ENCODE results near the gene HSPG2. TPM values are rescaled to one million over a fixed set of nuclear protein-coding genes. Genes with fewer than 3 reads are reported as not detected.

Gene HSPG2
- total RNA-seq, 1 donor from 2014 or later: 28.7 TPM

DNA sequence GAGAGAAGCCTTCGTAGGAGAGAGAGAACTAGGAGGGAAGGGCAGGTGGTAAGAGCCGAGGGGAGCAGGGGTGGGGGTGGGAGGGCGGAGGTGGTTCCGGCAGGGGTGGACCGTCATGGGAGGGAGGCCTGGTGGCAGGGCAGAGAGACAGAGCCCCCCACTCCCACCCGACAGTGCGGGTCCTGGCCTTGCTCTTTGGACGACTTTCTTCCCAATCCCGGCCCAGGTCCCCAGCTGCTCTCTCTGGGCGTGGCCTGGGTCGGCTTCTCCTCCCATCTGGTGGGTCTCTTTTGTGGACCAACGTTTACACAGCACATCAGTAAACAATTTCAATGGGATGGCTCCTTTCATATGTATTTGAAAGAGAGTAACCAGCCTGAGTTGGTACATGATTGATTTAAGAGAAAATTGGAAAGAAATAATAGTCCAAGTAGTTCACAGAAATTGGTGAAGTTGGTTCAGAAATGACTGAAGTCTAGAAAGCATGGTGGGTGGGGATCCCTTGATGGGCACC is 68.1 kb downstream of the HSPG2 start:
- FAIRE-seq (no peak), DNase-seq (ENCODE audit: low read depth) (no peak)
- H3K4me3 ChIP-seq (ENCODE audit: low read depth, low read length): no peak overlapping the region
- peaks cover 47% of the 10 kb centered on the region for H3K36me3 ChIP-seq (ENCODE audit: control insufficient read depth, insufficient read depth, low read length)
- TF ChIP-seq, protein P1, sequence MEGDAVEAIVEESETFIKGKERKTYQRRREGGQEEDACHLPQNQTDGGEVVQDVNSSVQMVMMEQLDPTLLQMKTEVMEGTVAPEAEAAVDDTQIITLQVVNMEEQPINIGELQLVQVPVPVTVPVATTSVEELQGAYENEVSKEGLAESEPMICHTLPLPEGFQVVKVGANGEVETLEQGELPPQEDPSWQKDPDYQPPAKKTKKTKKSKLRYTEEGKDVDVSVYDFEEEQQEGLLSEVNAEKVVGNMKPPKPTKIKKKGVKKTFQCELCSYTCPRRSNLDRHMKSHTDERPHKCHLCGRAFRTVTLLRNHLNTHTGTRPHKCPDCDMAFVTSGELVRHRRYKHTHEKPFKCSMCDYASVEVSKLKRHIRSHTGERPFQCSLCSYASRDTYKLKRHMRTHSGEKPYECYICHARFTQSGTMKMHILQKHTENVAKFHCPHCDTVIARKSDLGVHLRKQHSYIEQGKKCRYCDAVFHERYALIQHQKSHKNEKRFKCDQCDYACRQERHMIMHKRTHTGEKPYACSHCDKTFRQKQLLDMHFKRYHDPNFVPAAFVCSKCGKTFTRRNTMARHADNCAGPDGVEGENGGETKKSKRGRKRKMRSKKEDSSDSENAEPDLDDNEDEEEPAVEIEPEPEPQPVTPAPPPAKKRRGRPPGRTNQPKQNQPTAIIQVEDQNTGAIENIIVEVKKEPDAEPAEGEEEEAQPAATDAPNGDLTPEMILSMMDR (IDR thresholded peaks at IDR 0.05; ENCODE audit: insufficient read depth, low read length, severe bottlenecking): no peak
- H3K27me3 ChIP-seq (ENCODE audit: control insufficient read depth, insufficient read depth, low read length): no peaks in the 10 kb centered on the region

DNA sequence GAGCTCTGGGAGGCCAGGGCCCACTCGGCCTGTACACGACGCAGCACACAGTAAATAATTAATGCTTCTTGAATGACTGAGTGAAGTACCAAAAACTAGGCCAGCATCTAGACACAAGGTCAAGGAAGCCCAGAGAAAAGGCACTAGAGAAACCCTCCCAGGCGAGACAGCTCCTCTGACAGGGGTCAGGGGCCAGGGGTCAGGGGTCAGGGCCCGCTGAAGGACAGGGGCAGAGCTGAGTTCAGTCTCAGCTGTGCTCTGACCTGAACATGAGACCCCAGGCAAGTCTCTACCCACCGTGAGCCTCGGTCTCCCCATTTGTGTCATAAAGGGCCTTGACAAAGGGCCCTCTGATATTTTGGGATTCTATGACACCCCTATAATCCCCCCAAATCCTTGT is 68.6 kb downstream of the HSPG2 start:
- FAIRE-seq (no peak), DNase-seq (ENCODE audit: low read depth) (no peak)
- TF ChIP-seq, protein P1 (IDR thresholded peaks at IDR 0.05; ENCODE audit: insufficient read depth, low read length, severe bottlenecking): no peak
- H3K27me3 ChIP-seq (ENCODE audit: control insufficient read depth, insufficient read depth, low read length): no peaks in the 10 kb centered on the region
- H3K4me3 ChIP-seq (ENCODE audit: low read depth, low read length): no peak overlapping the region
- H3K36me3 ChIP-seq (ENCODE audit: control insufficient read depth, insufficient read depth, low read length): peaks cover 44% of the 10 kb centered on the region

DNA sequence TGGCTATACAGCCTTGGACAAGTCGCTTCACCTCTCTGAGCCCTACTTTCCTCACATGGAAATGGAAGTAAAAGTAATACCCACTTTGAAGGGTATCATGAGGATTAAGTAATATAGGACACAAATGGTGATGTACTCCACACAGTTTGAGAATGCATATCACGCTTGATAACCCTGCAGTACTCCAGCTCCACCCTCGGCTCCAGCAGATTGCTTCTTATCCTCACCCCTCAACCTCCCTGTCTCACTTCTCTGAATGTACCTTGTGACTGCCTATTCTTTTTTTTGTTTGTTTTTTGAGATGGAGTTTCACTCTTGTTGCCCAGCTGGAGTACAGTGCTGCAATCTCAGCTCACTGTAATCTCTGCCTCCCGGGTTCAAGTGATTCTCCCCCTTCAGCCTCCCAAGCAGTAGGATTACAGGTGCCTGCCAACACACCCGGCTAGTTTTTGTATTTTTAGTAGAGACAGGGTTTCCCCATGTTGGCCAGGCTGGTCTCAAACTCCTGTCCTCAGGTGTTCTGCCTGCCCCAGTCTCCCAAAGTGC is 69.6 kb downstream of the HSPG2 start:
- Histone ChIP-seq H3K27me3 (ENCODE audit: control insufficient read depth, insufficient read depth, low read length) (no peaks in the 10 kb centered on the region), H3K4me3 (ENCODE audit: low read depth, low read length) (no peak overlapping the region), H3K36me3 (ENCODE audit: control insufficient read depth, insufficient read depth, low read length) (peaks cover 40% of the 10 kb centered on the region)
- DNase-seq (ENCODE audit: low read depth): no peak
- TF ChIP-seq, protein P1 (IDR thresholded peaks at IDR 0.05; ENCODE audit: insufficient read depth, low read length, severe bottlenecking): no peak
- no peak for FAIRE-seq

DNA sequence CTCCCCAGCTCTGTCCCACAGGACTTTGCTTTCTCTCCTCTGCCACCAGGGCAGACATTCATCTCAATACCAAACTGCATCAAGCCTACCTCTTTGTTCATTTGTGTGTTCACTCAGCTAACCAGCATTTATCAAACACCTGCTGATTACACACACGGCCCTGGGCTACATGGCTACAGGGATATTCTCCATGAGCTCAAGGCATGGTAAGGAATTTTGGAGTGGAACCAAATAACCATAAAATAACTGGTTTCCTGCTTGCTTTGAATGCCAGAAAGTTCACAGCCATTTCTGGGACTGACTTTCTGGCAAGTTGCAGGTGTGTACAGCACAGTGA is 70.4 kb downstream of the HSPG2 start:
- Histone ChIP-seq H3K36me3 (ENCODE audit: control insufficient read depth, insufficient read depth, low read length) (peaks cover 36% of the 10 kb centered on the region), H3K4me3 (ENCODE audit: low read depth, low read length) (no peak overlapping the region), H3K27me3 (ENCODE audit: control insufficient read depth, insufficient read depth, low read length) (no peaks in the 10 kb centered on the region)
- DNase-seq (ENCODE audit: low read depth) (no peak), FAIRE-seq (peak; percentile 94)
- TF ChIP-seq, protein P1 (IDR thresholded peaks at IDR 0.05; ENCODE audit: insufficient read depth, low read length, severe bottlenecking): no peak

DNA sequence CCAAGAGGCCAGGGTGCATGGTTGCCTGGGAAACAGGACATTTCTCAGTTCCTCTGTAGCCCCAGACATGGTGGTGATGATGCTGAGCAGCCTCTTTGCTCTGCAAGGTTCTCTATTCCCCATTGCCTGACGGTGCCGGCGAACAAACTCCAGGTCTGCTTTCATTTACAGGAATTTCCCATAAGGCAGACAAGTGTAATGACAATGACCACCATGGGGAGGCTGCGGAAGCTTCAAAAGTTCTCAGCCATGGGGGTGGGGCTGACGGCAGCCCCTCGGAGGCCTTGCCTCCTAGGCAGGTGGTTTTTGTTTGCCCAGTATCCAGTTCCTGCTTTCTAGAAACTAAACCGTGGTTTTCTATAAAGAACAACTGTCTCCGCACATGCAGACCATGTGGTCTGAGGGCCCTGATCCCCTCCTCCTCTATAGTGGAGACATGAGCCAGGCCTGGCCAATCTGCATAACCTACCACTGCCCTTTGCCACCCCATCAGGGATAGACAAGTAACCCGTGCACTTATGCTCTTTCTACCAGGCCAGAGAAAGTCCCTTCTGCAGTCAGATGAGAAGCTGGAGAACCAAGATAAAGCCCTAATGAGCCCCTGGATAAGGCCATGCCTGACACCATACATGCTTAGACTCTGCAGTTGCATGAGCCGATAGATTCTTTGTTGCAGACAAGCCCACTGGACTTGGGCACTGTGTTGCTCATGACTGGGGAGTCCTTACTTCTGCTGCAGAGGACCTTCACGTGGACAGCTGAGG is 71.0 kb downstream of the HSPG2 start:
- FAIRE-seq: peak; percentile 58
- H3K36me3 ChIP-seq (ENCODE audit: control insufficient read depth, insufficient read depth, low read length): peaks cover 38% of the 10 kb centered on the region
- TF ChIP-seq, protein P1 (IDR thresholded peaks at IDR 0.05; ENCODE audit: insufficient read depth, low read length, severe bottlenecking): no peak
- no peaks in the 10 kb centered on the region for H3K27me3 ChIP-seq (ENCODE audit: control insufficient read depth, insufficient read depth, low read length)
- DNase-seq (ENCODE audit: low read depth): no peak
- no peak overlapping the region for H3K4me3 ChIP-seq (ENCODE audit: low read depth, low read length)

All from bronchial epithelial cell (primary cell).